H1 (cell line): ENCODE results near the gene RPSA. TPM values are rescaled to one million over a fixed set of nuclear protein-coding genes. Genes with fewer than 3 reads are reported as not detected.

Source experiments
- ATF2 ChIP-seq: IDR thresholded peaks from 2 replicates; pipeline ENCODE4 v1.6.1; 2012; ENCODE audit warnings: low read length, inconsistent platforms
- EP300 ChIP-seq, 2 experiments: IDR thresholded peaks; 1 replicate in 1 of 2; 2 replicates in 1 of 2; pipeline ENCODE4 v1.6.1; 2011 to 2012; ENCODE audit warnings: low read depth in 2 of 2, low read length in 2 of 2, mild to moderate bottlenecking in 2 of 2, borderline replicate concordance in 1 of 2, inconsistent platforms in 1 of 2, moderate library complexity in 1 of 2
- POU5F1 ChIP-seq: IDR thresholded peaks from 2 replicates; pipeline ENCODE4 v1.6.1; 2011; ENCODE audit warnings: low read depth, mild to moderate bottlenecking, low read length, moderate library complexity
- TAF7 ChIP-seq: optimal IDR thresholded peaks from 2 replicates; pipeline ENCODE3; 2011; ENCODE audit warnings: low read depth, mild to moderate bottlenecking, inconsistent platforms, low read length, moderate library complexity, borderline replicate concordance
- TCF12 ChIP-seq: IDR thresholded peaks from 2 replicates; pipeline ENCODE4 v1.6.1; 2011; ENCODE audit warnings: low read depth, mild to moderate bottlenecking, low read length
- polyA plus RNA-seq, 7 experiments: library from polyadenylated mRNA; depleted of rRNA in 3 of 7; stranded (reverse) in 5 of 7; unstranded in 2 of 7; fragments of >200 nt in 5 of 7; fragments of 200-250 nt in 2 of 7; gene quantifications; 1 replicate in 5 of 7; 2 replicates in 1 of 7; 4 replicates in 1 of 7; pipeline versions ENCODE4 v1.2.1 to v1.2.3, GENCODE V29; 2011 to 2013; ENCODE audit warnings: missing spikeins in 2 of 7, mixed read lengths in 2 of 7
- total RNA-seq: library from RNA; stranded (reverse); fragmentation: NEBNext Ultra II Directional; extraction: Animal tissue kit (Norgen Biotek cat#: 25700); gene quantifications from 2 replicates; pipeline ENCODE4 v1.2.1, GENCODE V29; 2021

Gene RPSA
- total and polyA plus RNA-seq, 2 of the 8 experiments (the other 6 are each of a cell fraction or from before 2014, with no cell fraction given): 2,661 to 7,468 TPM

GRCh38 chr3:39426312-39426711, 19.8 kb downstream of the RPSA start (continued):
- no peak for TF ChIP-seq ATF2
- TF ChIP-seq TAF7: no peak
- no peak for TF ChIP-seq EP300 (IDR thresholded peaks at IDR 0.05; ENCODE audit: borderline replicate concordance in 1 of 2, low read depth in 2 of 2, low read length in 2 of 2)
- no peak for TF ChIP-seq POU5F1
- no peak for TF ChIP-seq TCF12
